Ovary (tissue), 3 donors: ENCODE measurements around the gene LRRC49.

Experiments used
- POLR2A ChIP-seq: fragments of 450-650 bp; IDR thresholded peaks from one replicate; pipeline ENCODE4 v1.6.1; 2017; ENCODE audit warnings: antibody characterized with exemption, mild to moderate bottlenecking, moderate library complexity
- TF ChIP-seq, protein P1 (sequence below), 3 donors: fragments of 450-650 bp in 2 of 3; fragments of 200-600 bp in 1 of 3; IDR thresholded peaks; one replicate each; pipeline versions ENCODE4 v1.5.1 to v1.8.0; 2016 to 2022; ENCODE audit warnings: antibody characterized with exemption in 3 of 3, mild to moderate bottlenecking in 1 of 3
- donor health status: DM: no; HTN: no; CAD: no.

GRCh38 chr15:70853973-70854665 is 38.5 kb upstream of the LRRC49 start, which contains the start of gene LARP6:
- TF ChIP-seq, protein P1, sequence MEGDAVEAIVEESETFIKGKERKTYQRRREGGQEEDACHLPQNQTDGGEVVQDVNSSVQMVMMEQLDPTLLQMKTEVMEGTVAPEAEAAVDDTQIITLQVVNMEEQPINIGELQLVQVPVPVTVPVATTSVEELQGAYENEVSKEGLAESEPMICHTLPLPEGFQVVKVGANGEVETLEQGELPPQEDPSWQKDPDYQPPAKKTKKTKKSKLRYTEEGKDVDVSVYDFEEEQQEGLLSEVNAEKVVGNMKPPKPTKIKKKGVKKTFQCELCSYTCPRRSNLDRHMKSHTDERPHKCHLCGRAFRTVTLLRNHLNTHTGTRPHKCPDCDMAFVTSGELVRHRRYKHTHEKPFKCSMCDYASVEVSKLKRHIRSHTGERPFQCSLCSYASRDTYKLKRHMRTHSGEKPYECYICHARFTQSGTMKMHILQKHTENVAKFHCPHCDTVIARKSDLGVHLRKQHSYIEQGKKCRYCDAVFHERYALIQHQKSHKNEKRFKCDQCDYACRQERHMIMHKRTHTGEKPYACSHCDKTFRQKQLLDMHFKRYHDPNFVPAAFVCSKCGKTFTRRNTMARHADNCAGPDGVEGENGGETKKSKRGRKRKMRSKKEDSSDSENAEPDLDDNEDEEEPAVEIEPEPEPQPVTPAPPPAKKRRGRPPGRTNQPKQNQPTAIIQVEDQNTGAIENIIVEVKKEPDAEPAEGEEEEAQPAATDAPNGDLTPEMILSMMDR (IDR thresholded peaks at IDR 0.05) = no peak
- peak; percentile 64 for TF ChIP-seq POLR2A
